ENCODE results near the gene GALNT2.

DNA sequence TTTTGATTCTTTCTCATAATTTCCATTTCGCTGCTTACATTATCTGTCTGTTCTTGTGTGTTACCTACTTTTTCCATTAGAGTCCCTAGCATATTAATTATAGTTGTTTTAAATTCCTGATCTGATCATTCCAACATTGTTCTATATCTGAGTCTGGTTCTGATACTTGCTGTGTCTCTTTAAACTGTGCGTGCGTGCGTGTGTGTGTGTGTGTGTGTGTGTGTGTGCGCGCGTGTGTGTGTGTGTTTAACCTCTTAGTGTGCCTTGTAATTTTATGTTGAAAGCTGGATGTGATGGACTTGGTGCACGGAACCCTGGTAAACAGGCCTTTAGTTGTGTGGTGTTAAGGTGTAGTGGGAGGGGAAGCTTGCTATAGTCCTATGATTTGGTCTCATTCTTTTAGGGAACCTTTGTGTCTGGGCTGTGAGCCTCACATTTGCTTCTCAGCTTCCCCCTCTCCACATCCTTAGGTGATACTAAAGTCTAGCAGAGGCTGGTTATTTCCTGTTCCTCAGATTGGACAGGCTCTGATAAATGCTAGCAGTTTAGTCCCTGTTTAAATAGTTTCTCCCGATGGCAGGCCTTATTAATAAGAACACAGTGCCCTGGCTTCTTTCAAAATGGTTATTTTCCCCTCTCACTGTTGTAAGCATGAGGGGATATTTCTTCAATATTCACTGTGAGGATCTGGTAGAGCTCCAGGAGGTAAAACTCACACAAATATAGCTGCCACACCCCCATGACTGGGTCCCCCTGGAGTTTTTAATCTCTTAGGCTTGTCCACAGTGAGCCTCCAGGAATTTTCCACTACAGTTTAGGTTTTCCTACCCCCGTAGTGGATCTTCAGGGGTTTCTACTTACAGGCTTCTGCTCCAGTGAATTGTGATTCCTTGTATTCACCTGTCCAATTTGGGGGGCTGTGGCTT is 118.3 kb downstream of the GALNT2 start:
- no peak for TF ChIP-seq POLR2AphosphoS5 (IDR thresholded peaks at IDR 0.05; ENCODE audit: low read depth, low read length)
- TF ChIP-seq, protein P1, sequence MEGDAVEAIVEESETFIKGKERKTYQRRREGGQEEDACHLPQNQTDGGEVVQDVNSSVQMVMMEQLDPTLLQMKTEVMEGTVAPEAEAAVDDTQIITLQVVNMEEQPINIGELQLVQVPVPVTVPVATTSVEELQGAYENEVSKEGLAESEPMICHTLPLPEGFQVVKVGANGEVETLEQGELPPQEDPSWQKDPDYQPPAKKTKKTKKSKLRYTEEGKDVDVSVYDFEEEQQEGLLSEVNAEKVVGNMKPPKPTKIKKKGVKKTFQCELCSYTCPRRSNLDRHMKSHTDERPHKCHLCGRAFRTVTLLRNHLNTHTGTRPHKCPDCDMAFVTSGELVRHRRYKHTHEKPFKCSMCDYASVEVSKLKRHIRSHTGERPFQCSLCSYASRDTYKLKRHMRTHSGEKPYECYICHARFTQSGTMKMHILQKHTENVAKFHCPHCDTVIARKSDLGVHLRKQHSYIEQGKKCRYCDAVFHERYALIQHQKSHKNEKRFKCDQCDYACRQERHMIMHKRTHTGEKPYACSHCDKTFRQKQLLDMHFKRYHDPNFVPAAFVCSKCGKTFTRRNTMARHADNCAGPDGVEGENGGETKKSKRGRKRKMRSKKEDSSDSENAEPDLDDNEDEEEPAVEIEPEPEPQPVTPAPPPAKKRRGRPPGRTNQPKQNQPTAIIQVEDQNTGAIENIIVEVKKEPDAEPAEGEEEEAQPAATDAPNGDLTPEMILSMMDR (IDR thresholded peaks at IDR 0.05): no peak
- TF ChIP-seq SIN3A (IDR thresholded peaks at IDR 0.05; ENCODE audit: borderline replicate concordance, insufficient read depth, low read depth, low read length): no peak
